HG03095 (cell line): ENCODE measurements around the gene CMKLR1.

Experiments
- ATAC-seq: cut with Tn5 transposase; IDR thresholded peaks from one replicate; pipeline ENCODE4 v1.9.1; 2021; ENCODE audit warnings: moderate library complexity; ENCODE audit not compliant: unreplicated experiment

The CMKLR1 gene

DNA sequence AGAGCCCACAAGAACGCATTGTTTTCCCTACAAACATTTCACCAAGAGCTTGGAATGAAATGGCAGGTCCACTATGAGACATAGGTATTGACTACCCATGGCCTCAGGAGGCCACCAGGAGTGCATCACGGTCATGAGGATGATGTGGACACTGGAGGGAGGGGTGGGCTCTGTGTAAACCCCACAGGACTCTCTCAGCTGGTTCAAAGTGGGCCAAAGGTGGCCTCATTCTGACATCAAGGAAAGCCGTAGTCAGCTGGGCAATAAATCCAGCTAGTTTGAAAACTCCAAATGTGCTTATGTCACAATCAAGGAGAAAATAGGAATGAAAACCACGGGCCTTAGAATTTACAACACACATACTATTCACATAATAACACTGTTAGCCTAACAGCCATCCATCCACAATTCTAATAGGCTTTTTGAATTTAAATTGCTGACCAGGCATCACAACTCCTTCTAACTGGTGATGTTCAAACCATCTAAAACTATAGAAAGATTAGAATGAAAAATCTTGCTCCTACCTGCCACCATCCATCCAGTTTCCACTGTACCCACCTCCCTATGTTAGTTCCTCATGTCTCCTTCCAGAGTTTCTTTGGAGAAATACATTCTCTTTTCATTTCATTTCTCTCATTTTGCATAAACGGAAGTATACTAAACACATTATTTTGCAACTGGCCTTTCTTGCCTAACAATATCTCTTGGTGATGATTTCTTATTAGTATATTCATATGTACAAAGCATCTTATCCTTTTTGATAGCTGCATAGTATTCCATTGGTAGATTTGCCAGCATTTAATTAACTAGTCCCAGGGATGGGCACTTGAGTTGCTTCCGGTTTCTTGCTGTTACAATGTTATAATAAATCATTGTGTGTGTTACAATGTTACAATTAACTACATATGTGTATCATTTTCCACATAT is 21.5 kb downstream of the CMKLR1 start:
- ATAC-seq, result no peak

DNA sequence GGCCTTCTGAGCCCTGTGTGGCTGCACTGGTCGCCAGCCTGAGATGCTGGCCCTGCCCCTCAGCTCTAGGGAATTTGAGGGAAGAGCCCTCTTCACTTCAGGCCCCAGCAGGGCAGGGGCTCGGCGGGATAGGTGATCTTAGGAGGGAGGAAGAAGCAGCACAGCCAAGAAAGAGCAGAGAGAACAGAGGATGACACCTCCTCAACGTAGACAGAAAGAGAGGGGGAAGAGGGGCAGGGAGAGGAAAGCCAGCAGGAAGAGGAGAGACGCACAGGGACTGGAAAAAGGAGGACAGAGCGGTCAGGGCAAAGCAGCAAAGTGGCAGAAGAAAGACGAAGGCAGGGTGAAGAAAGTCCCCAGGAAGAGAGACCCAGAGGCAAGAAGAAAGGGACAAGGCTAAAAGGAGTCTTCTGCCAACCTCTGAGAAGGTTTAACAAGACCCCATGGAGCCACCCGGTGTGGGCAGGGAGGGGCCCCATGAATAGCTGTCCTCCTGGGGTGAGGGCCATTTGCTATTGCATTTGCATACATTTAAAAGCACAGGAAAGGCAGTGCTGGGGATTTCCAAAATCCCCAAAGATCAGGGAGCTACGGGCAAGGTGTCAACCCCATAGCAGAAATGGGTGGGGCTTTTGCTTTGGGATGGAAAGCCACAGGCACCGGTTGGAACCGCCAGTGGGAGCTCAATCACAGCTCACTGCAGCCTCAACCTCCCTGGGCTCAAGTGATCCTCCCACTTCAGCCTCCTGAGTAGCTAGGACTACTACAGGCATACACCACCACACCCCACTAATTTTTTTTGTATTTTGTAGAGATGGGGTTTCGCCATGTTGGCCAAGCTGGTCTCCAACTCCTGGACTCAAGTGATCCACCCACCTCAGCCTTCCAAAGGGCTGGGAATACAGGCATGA is 22.7 kb downstream of the CMKLR1 start:
- no peak for ATAC-seq

DNA sequence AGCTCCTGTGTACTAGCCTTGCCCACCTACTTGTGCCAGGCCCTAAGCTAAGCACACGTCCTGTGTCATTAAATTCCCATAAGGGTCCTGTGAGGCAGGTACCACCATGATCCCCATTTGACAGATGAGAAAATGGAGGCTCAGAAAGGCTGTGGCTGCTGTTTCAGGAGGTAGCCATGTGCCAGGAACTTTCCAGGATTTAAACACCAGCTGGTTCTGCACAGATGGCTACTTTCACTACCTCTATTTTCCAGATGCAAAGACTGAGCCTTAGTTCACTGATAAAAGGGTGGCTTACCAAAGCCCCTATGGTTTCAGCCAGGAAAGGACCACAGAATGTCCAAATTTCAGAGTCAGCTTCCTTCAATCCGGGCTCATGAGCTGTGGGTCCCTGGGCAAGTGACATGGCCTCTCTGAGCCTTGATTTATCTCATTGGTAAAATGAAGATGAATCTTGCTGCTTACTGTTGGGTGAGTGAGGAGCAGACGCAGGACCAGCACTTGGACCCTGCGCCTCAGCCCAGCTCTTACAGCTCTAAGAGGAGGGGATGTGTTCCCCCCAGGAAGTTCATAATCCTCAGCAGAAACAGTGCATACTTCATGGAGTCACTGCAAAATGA is 23.5 kb downstream of the CMKLR1 start:
- no peak for ATAC-seq

DNA sequence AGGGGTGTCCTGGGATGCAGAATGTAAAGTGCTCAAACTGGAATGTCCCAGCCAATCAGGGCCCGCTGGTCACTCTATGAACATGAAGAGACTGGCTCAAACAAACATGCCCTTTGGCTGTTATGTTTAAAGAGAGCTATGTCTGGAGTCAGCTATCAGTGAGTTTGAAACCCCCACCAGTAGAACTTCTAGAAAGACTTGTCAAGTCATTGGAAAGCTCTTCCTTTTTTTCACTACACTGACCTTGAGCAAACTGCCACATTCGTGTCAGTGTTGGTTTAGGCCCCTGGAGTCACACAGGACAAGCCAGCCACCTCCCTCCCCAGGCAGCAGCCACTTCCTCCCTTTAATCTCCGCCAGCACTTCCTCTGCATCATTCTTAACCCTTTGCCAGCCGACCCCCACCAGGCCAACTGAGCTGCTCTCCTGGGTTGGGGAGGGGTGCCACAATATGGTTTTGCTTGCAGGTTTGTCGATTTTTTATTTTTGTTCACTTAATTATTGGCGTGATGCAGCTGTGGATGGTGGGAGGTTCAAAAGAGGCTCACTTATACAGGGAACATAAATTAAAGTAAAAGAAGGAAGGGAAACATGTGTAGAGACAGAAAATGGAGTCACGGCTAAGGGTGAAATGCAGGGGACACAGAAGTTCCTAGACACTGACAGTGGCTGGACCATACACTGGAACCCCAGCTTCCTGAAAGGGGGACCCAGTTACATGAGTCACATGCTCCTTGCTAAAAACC is 25.3 kb downstream of the CMKLR1 start:
- no peak for ATAC-seq

DNA sequence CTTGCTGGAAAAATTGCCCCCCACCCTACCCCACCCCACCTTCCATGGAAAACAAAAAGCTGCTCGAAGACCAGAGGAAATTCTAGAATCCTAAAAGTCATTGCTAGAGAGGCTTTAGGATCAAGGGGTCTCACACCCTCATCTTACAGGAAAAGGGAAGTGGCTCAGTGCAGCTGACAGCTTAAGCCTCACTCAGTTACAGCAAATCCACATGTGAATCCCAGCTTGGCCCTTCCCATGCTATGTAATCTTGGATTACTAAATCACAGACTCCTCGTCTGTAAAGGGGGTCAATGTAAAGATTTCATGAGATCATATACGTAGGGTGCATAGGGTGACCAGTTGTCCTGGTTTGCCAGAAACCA is 25.9 kb downstream of the CMKLR1 start:
- ATAC-seq, result no peak

DNA sequence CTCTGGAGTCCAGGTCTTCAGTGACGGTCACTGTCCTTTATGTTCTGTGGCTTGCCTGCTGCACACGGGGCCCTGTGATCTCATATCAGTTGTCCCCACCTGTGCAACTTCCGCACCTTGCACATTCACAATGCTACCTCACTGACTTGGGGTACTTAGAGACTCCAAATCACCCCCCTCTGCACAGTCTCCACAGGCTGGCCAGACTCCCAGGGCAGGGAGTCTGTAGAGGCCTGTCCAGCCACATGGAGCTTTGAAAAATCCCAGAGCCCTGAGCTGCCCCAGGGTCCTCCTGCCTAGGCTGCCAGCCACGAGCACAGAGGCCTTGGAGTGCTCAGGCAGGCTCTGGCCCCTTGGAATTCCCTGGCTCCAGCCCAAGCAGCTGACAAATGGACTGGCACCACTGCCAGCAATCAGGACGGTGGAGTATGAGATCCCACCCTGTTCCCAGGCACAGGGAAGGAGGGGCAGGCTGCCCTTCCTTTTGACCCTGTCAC is 26.4 kb downstream of the CMKLR1 start:
- no peak for ATAC-seq

DNA sequence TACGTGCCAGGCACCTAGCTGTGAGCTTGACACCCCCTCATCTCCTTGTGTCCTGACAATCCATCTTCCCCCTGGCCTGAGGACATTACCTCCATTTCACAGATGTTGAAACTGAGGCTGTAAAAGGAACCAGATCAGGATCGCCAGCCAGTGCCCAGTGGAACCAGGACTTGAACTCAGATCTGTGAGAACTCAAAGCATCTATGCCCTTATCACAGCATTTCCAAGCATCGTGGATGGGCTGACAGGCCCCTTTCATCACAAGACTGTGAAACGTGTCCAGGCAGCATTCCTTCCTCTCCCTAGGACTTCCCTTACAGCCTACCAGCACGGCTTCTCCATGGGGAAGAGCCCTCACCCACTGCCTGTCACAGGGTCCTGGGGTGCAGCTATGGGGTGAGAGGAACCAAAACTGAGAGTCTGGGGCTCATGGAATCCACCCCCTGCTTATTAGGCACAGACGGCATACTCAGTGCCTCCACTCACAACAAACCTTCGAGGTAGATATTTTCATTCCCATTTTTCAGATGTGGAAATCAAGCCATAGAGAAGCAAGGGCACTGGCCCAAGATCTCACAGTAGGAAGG is 26.9 kb downstream of the CMKLR1 start:
- no peak for ATAC-seq

DNA sequence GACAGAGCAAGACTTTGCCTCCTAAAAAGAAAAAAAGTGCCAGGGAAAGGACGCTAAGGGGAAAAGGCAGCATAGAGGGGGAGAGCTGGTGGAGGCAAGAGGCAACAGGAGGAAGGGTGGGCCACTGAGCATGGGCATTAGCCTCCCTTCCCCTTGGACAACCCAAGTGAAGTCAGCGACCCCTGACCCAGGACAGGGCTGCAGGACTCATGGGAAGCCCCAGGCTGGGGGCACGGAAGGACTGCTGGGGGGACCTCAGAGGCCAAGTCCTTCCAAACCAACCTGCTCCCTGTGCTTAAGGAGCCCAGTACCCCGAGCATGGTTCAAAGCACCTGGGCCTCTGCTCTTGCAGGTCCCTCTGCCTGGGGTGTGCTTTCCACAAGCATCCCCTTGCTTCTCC is 27.5 kb downstream of the CMKLR1 start:
- no peak for ATAC-seq

DNA sequence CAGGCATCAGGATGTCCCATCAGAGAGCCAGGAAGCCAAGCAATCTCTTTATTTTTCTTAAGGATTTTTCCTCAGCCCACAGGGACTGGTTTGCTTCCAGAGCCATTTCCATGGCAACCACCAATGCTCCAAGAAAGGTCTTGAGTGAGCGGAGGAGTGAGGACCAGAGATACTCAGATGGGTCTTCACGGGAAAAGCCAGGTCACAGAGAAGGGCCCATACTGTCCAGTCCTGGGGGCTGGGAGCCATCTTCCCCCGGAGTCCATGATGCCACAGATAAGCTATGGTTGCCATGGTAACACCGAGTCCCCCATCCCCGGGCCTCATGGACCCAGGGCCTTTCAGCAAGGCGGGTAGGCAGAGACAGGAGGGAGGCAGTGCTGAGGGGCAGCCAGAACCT is 28.6 kb downstream of the CMKLR1 start:
- ATAC-seq, result no peak

DNA sequence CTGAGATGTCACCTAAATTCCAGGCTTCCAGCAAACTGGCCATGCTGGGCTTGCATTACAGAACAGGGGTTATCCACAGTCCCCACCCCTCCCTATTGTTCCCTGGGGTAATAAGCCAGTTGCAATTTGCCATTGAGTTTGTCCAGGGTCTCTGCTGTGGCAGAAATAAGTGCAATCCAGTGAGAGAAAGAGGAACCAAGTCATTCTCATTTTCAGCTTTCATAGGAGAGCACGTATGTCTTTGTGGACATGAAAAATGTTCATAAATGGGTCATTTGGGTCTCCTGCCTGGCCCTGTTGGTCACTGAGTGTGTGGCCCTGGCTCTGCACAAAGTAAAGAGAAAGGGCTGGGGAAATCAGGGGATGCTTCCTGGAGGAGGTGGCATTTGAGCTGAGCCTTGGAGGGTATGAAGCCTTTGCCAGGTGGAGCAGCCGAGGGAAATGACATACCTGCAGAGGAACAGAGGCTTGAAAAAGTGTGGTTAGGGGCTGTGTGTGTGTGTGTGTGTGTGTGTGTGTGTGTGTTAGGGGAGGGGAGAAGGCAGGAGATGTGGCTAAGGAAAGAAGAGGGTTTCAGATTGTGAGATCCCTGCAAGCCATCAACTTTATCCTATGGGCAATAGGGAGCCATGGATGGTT is 29.3 kb downstream of the CMKLR1 start:
- no peak for ATAC-seq

DNA sequence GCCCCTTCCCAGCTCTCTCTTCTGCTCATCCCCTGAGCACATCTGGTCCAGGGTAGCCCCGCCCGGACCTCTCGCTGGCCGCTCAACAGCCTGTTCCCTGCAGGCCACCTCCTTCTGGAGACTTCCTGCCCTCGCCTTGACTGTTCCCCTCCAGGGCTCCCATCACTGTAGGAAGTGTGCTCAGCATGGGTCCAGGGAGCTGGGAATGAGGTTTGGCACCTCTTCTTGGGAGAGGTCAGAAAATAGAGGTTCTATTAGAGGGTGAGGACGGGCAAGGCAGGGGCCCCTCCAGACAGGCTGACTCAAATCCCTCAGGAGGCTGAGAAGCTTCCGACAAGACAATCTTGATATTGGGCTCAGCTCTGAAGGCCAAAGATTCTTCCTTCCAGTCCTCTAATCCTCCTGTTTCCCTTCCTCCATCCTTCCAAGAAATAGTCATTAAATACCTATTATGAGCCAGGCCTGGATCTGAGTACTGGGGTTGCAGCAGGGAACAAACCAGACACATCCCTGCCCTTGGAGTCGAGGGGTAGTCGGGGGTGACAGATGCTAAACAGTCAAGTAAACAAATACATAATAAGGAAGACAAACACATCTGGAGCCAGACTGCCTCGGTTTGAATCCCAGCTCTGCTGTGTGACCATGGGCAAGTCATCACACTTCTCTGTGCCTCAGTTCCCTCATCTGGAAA is 30.6 kb downstream of the CMKLR1 start:
- ATAC-seq, result no peak

DNA sequence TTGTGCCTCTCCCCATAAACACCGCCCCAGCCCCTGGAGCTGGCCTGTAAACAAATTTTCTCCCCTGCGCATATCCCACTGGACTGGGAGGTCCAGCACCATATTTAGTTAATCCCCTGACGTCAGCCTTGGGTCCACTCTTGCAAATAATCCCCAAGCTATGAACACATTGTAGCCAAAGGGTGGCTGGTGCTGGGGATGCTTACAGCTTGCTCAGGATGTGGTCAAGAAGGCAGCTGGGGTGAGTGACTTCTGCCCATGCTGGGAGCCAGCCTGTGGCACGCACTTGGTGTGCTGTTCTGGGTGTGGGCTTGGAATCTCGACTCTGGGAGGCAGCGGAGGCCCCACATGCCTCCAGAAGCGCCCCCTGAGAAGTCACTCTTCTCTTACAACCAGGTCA is 32.1 kb downstream of the CMKLR1 start:
- ATAC-seq, result no peak

DNA sequence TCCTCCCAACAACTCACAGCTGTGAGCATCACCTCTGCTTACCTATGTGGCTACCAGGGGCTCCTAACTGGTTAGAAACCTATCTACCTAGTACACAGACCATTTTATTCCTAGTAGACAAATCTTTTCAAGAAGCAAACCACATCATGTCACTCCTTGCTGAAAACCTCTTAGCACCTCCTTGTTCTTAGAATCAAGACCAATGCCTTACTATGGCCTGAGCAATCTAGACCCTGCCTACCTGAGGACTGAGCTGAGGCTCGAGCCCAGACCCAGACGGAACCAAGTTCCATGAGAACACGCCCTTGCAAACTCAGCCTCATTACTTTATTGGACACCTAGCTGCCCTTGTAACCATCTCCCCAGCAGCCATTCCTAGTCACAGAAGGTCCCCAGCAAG is 32.6 kb downstream of the CMKLR1 start:
- ATAC-seq, result no peak

DNA sequence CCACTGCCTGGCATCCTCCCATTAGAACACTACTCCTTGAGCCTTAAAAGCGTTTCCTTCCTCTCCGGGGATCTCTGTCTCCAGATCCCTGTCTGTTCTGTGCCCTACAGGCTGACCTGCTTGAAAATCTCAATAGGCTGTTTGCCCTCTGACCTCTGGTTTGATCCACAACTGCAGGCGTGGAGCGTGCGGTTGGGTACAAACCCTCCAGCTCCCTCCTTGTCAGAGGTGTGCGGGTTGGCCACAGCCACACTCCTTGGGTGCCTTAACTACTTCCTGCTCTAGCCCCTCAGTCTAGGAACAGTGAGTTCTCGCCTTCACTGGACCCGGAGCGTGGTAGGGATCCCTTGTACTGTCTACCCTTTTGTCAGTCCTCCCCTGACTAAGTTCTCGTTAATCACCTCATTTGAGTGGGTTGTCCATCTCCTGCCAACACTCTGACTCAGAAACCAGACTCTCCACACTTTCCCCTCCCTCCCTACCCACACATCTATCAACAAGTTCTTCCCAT is 33.1 kb downstream of the CMKLR1 start:
- ATAC-seq, result no peak

DNA sequence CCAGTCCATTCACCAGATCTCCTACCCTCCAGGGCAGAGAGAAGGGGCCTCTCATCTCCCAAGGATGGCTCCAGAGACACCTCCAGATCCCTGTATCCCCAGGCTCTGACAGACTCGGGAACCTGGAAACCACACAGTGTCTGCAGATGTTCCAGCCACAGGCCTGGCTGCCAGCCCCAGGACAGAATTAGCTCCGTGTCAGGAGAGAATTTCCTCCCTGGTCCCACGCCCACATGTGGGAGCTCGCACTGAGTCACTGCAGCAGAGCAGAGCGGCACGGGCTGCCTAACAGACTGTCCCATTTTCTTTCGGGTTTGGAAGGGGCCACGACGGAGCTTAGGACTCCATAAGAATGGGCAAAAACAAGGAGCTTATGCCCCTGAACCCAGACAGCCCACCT is 33.6 kb downstream of the CMKLR1 start:
- no peak for ATAC-seq

DNA sequence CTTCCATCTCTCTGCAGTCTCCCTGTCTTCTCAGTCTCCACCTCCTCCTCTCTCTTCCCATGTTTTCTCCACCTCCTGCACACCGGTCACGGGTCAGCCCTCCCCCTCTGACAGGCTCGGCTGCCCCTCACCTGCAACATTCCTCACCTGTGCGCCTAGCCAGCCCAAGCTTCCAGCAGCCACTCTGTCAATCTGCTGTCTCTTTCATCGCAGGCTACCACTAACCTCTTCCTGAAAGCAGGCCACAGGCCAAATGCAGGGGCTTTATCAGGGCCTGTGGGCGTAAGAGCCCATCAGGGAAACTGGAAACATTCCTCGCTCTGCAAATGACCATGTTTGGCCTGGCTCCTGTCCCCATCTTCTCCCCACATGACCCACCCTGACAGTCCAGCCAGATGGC is 34.5 kb downstream of the CMKLR1 start:
- no peak for ATAC-seq

DNA sequence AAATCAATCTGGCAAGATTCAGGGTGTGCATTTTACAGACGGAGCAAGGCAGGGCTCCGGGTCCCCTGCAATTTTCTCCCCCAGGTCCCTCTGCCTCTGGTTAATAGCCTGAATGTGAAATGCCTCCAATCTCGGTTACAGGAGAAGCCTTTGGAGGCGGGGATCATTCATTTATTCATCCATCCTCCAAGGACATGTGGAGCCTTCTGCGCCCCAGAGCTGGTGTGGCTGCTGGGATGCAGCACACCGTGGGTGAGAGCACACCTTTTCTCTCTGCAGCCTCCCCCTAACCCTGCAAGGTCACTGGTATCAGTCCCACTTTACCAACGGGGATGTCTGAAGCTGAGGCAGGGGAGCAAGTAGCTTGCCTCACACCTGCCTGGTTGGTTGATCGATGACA is 35.4 kb downstream of the CMKLR1 start:
- ATAC-seq, result no peak

DNA sequence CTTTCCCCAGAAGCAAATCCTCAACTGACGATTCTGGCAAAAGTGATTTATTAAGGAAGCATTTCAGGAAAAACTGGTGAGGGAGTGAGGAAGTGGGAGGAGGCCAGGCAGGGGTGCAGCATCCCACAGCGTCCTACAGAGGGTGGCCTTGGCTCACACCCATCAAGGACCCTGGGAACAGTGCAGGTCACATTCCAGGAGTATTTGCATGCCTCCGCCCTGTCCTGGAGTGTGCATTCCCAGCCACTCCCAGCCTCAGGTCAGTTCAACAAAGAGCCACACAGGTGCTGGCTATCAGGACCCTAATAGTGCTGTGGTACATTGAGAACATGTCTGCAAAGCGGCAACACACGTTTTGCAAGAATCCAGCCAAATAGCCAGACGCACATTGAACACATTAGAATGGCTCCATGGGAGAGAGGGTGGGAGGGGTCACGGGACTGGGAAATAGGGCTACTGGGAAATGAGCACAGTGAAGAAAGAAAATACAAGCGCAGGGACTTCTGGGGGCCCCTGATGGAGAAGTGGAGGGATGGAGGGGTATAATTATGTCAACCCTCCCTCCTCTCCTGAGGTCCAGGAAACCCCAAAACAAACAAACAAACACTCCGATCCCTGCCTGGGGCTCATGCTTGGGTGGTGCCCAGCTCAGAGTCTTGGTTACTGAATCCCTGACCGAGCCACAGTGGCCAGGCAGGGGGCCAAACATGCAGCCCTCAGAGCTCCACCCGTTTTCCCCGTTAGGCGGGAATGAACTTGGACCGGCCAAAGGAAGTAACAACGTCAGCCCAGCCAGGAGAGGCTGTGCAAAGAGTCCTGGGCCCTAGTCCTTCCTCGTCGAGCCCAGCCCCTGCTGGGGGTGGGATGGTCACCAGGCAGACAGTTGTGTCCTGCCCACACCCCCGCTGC is 36.5 kb downstream of the CMKLR1 start:
- ATAC-seq, result no peak
